ENCODE data around the gene ACAA1.
"Not testable (repeated sequence)": the region's sequence is repeated elsewhere in the genome, so short reads cannot be mapped to it uniquely, and the experiment has no call there.

ACAA1 gene, protein sequence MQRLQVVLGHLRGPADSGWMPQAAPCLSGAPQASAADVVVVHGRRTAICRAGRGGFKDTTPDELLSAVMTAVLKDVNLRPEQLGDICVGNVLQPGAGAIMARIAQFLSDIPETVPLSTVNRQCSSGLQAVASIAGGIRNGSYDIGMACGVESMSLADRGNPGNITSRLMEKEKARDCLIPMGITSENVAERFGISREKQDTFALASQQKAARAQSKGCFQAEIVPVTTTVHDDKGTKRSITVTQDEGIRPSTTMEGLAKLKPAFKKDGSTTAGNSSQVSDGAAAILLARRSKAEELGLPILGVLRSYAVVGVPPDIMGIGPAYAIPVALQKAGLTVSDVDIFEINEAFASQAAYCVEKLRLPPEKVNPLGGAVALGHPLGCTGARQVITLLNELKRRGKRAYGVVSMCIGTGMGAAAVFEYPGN

DNA sequence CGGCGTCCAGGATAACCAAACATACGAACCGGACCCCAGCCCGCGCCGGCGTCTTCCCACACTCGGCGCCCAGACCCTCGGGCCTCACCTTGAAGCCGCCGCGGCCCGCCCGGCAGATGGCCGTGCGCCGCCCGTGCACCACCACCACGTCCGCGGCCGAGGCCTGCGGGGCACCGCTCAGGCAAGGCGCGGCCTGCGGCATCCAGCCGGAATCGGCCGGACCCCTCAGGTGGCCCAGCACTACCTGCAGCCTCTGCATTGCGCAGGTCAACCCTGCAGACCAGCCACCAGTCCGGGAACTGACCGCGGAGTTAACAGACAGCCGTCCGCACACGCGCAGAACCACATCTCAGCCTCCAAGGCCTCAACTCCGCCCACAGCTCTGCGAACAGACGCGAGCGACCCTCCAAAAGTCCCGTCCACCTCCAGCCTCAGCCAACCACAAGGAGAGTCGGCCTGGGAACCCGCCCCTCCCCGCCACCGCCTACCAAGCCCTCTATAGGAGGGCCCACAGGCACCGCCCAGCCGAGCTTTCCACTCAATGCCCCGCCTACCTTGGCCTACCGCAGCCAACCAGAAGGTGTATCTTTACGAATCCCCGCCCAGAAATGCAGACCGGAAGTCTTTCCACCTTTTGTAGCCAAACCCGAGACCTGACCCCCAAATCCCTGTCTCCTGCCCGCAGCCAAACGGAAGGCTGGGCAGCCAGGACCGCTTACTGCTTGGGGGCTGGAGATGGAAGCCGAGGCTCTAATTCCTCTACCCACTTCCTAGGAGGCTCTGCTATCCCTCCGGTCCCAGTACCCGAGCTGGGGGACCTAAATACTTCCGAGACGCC lies at the start of gene ACAA1:
Gene ACAA1 (minus strand): TSS at position 351 of the 838 bp plus-strand sequence. CDS start 92 bp downstream, at position 259.
- in situ Hi-C loops (cut with HindIII; ENCODE audit: low sequenced_read_pairs), result no loop called here

DNA sequence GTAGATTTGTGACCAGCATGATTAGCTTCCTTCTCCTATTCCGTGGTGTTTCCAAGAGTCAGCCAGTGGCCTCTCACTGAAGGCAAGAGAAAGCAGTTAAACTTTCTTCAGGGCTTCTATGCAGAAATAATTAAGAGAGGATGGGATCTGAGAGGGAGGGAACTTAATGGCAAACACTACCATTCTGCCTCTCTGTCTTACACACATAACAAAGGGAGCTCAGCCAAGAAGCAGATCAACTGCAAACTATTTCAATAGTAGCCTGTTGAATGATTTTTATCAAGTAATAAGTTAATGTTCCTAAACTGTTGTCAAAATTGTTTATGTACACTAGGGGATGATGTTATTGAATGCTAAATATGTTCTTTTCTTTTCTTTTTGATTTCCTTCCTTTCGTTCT lies 40.3 kb upstream of the ACAA1 start:
- in situ Hi-C loops (cut with HindIII; ENCODE audit: low sequenced_read_pairs), result no loop called here

GRCh38 chr3:38173834-38174418 lies 37.0 kb upstream of the ACAA1 start:
- in situ Hi-C loops (cut with HindIII; ENCODE audit: low sequenced_read_pairs), result no loop called here

GRCh38 chr3:38171622-38172021 lies 34.7 kb upstream of the ACAA1 start:
- in situ Hi-C loops (cut with HindIII; ENCODE audit: low sequenced_read_pairs), result no loop called here

DNA sequence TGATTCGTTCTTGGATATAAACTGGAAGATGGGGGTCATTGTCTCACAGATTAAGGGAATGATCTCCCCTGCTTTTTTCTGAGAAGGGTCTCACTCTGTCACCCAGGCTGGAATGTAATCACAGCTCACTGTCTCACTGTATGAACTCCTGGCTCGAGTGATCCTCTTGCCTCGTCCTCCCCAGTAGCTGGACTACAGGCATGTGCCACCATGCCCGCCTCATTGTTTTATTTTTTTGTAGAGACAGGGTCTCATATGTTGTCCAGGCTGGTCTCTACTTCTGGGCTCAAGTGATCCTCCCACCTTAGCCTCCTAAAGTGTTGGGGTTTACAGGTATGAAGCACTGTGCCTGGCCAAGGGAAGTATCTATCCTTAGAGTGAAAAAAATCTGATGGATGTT lies 33.8 kb upstream of the ACAA1 start:
- in situ Hi-C loops (cut with HindIII; ENCODE audit: low sequenced_read_pairs), result no loop called here

DNA sequence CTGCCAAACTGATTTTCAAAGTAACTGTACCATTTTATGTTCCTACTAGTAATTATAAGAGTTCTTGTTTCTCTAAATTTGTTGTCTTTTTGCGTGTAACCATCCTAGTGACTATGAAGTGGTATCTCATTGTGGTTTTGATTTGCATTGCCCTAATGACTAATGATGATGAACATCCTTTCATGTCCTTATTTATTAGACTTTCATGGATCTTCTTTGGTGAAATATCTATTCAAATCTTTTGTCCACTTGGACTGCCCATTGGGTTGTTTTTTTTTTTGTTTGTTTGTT lies 32.0 kb upstream of the ACAA1 start:
- in situ Hi-C loops (cut with HindIII; ENCODE audit: low sequenced_read_pairs), result no loop called here

- in situ Hi-C loops (cut with HindIII; ENCODE audit: low sequenced_read_pairs), result no loop called here
Observed at GRCh38 chr3:38168151-38169026, 31.5 kb upstream of the ACAA1 start.

GRCh38 chr3:38167591-38167990 lies 30.7 kb upstream of the ACAA1 start:
- in situ Hi-C loops (cut with HindIII; ENCODE audit: low sequenced_read_pairs), result no loop called here

- in situ Hi-C loops (cut with HindIII; ENCODE audit: low sequenced_read_pairs), result no loop called here
Observed at GRCh38 chr3:38165722-38166387, 28.9 kb upstream of the ACAA1 start.

- in situ Hi-C loops (cut with HindIII; ENCODE audit: low sequenced_read_pairs), result no loop called here
Observed at GRCh38 chr3:38164952-38165721, 28.2 kb upstream of the ACAA1 start, which contains the start of gene OXSR1. Gene OXSR1 (plus strand): TSS chr3:38165537. CDS start chr3:38165877, 340 bp downstream.

GRCh38 chr3:38164643-38164951 lies 27.7 kb upstream of the ACAA1 start:
- in situ Hi-C loops (cut with HindIII; ENCODE audit: low sequenced_read_pairs), result no loop called here

- in situ Hi-C loops (cut with HindIII; ENCODE audit: low sequenced_read_pairs), result no loop called here
Observed at GRCh38 chr3:38163841-38164642, 27.1 kb upstream of the ACAA1 start.

GRCh38 chr3:38163117-38163840 lies 26.4 kb upstream of the ACAA1 start:
- in situ Hi-C loops (cut with HindIII; ENCODE audit: low sequenced_read_pairs), result no loop called here

GRCh38 chr3:38160704-38161103 lies 23.8 kb upstream of the ACAA1 start:
- in situ Hi-C loops (cut with HindIII; ENCODE audit: low sequenced_read_pairs), result not testable (repeated sequence)

GRCh38 chr3:38158472-38158871 lies 21.5 kb upstream of the ACAA1 start:
- in situ Hi-C loops (cut with HindIII; ENCODE audit: low sequenced_read_pairs), result no loop called here

GRCh38 chr3:38157595-38157994 lies 20.7 kb upstream of the ACAA1 start:
- in situ Hi-C loops (cut with HindIII; ENCODE audit: low sequenced_read_pairs), result no loop called here

GRCh38 chr3:38157117-38157516 lies 20.2 kb upstream of the ACAA1 start:
- in situ Hi-C loops (cut with HindIII; ENCODE audit: low sequenced_read_pairs), result no loop called here

DNA sequence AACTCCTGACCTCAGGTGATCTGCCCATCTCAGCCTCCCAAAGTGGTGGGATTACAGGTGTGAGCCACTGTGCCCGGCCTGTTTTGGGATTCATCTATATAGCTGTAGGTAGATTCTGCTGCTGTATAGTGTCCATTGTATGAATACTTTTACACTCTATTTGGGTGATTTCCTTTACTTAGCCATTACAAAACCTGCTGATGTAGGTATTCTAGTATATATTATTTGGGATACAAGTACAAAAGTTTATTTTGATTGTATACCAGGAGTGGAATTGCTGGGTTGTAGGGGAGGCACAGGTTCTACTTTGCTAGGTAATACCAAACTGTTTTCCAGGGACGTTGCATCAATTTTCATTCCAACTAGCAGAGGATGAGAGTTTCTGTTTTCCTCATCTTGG lies 18.9 kb upstream of the ACAA1 start:
- in situ Hi-C loops (cut with HindIII; ENCODE audit: low sequenced_read_pairs), result no loop called here
